Testis (tissue), 2 donors: Measurements from ENCODE around the gene VPREB3.

Source experiments
- CTCF ChIP-seq, 3 experiments: fragments of 450-650 bp in 2 of 3; fragments of 200-600 bp in 1 of 3; sonication (generic) in 1 of 3; IDR thresholded peaks; one replicate each; pipeline ENCODE4 v1.5.1; 2016 to 2019; ENCODE audit warnings: antibody characterized with exemption in 3 of 3, mild to moderate bottlenecking in 2 of 3, moderate library complexity in 1 of 3
- POLR2A ChIP-seq: fragments of 450-650 bp; IDR thresholded peaks from one replicate; pipeline ENCODE4 v1.6.1; 2017; ENCODE audit warnings: antibody characterized with exemption, mild to moderate bottlenecking, moderate library complexity

GRCh38 chr22:23754220-23754919, at the start of gene VPREB3:
- no peak for TF ChIP-seq CTCF (IDR thresholded peaks at IDR 0.05)
- TF ChIP-seq POLR2A = no peak
